Trophoblast cell (in vitro differentiated cells and primary cell): Measurements from ENCODE around the gene LAMA5.
A peak's percentile ranks its signal among the peaks of the same experiment; 100 is the strongest.

Experiments used
- DNase-seq, 2 donors: peaks; one replicate each; pipeline ENCODE4 v3.0.0-alpha.2; 2016
- H2AFZ ChIP-seq: 2 replicates; pipeline ENCODE4 v1.6.1; 2013; ENCODE audit warnings: low read length, moderate library complexity, mild to moderate bottlenecking; ENCODE audit not compliant: insufficient read depth, poor library complexity
- H2AK5ac ChIP-seq: 2 replicates; pipeline ENCODE4 v1.6.1; 2013; ENCODE audit warnings: mild to moderate bottlenecking, low read length
- H2BK120ac ChIP-seq: 2 replicates; pipeline ENCODE4 v1.6.1; 2013; ENCODE audit warnings: low read length, mild to moderate bottlenecking, moderate library complexity; ENCODE audit not compliant: insufficient read depth, poor library complexity
- H2BK12ac ChIP-seq: 2 replicates; pipeline ENCODE4 v1.6.1; 2013; ENCODE audit warnings: mild to moderate bottlenecking, low read length, moderate library complexity
- H2BK5ac ChIP-seq: 2 replicates; pipeline ENCODE4 v1.6.1; 2013; ENCODE audit warnings: low read length, low read depth, moderate library complexity, mild to moderate bottlenecking; ENCODE audit not compliant: poor library complexity
- H3K14ac ChIP-seq: 2 replicates; pipeline ENCODE4 v1.6.1; 2013; ENCODE audit warnings: mild to moderate bottlenecking, low read length
- H3K18ac ChIP-seq: 2 replicates; pipeline ENCODE4 v1.6.1; 2013; ENCODE audit warnings: mild to moderate bottlenecking, low read length
- H3K23ac ChIP-seq: 2 replicates; pipeline ENCODE4 v1.6.1; 2013; ENCODE audit warnings: low read length
- H3K27ac ChIP-seq: 2 replicates; pipeline ENCODE4 v1.5.1; 2013; ENCODE audit warnings: low read depth, mild to moderate bottlenecking, inconsistent platforms, low read length, moderate library complexity
- H3K27me3 ChIP-seq: 2 replicates; pipeline ENCODE4 v1.6.1; 2013; ENCODE audit warnings: inconsistent platforms, mild to moderate bottlenecking, low read length, moderate library complexity; ENCODE audit not compliant: insufficient read depth
- H3K36me3 ChIP-seq, 2 experiments: 1 replicate in 1 of 2; 2 replicates in 1 of 2; pipeline ENCODE4 v1.6.1; 2013; ENCODE audit warnings: low read length in 2 of 2, mild to moderate bottlenecking in 2 of 2, moderate library complexity in 1 of 2; ENCODE audit not compliant: insufficient read depth in 2 of 2, control insufficient read depth in 1 of 2
- H3K4ac ChIP-seq: 2 replicates; pipeline ENCODE4 v1.6.1; 2013; ENCODE audit warnings: low read depth, mild to moderate bottlenecking, low read length, moderate library complexity
- H3K4me1 ChIP-seq, 2 experiments: 1 replicate in 1 of 2; 2 replicates in 1 of 2; pipeline ENCODE4 v1.6.1; 2013; ENCODE audit warnings: low read length in 2 of 2, mild to moderate bottlenecking in 2 of 2, moderate library complexity in 1 of 2; ENCODE audit not compliant: insufficient read depth in 2 of 2, control insufficient read depth in 1 of 2
- H3K4me2 ChIP-seq: 2 replicates; pipeline ENCODE4 v1.6.1; 2013; ENCODE audit warnings: inconsistent platforms, mild to moderate bottlenecking, low read length, moderate library complexity
- H3K4me3 ChIP-seq: 2 replicates; pipeline ENCODE4 v1.5.1; 2013; ENCODE audit warnings: mild to moderate bottlenecking, low read depth, low read length, inconsistent platforms
- H3K79me1 ChIP-seq: one replicate; pipeline ENCODE4 v1.6.1; 2013; ENCODE audit warnings: low read length
- H3K79me2 ChIP-seq: 2 replicates; pipeline ENCODE4 v1.6.1; 2013; ENCODE audit warnings: low read length, mild to moderate bottlenecking; ENCODE audit not compliant: control insufficient read depth, insufficient read depth, poor library complexity
- H3K9ac ChIP-seq: 2 replicates; pipeline ENCODE4 v1.6.1; 2013; ENCODE audit warnings: mild to moderate bottlenecking, low read length
- H3K9me3 ChIP-seq: 2 replicates; pipeline ENCODE4 v1.6.1; 2013; ENCODE audit warnings: low read depth, mild to moderate bottlenecking, control low read depth, inconsistent platforms, low read length; ENCODE audit not compliant: insufficient read depth
- H4K12ac ChIP-seq: 2 replicates; pipeline ENCODE4 v1.6.1; 2013; ENCODE audit warnings: low read depth, mild to moderate bottlenecking, low read length, moderate library complexity
- H4K8ac ChIP-seq: 2 replicates; pipeline ENCODE4 v1.6.1; 2013; ENCODE audit warnings: low read depth, mild to moderate bottlenecking, low read length, moderate library complexity
- H4K91ac ChIP-seq: one replicate; pipeline ENCODE4 v1.6.1; 2013; ENCODE audit warnings: low read depth, mild to moderate bottlenecking, low read length, moderate library complexity
- WGBS: extraction: QIAGEN DNeasy Blood & Tissue Kit; methylation state at CpG from one replicate; pipeline ENCODE4 v1.1.7; 2013; ENCODE audit warnings: missing lambda C conversion rate; ENCODE audit not compliant: insufficient read length, insufficient coverage; ENCODE audit errors: extremely low coverage; 5-methylcytosine and 5-hydroxymethylcytosine counted together

LAMA5 gene

GRCh38 chr20:62358171-62359042 lies 8.7 kb downstream of the LAMA5 start:
- H2BK12ac ChIP-seq, result no peak overlapping the region
- no peak overlapping the region for H2AFZ ChIP-seq
- H3K4ac ChIP-seq, result peak overlapping the region; percentile 83
- H2AK5ac ChIP-seq, result no peak overlapping the region
- peak overlapping the region; percentile 43 for H3K18ac ChIP-seq
- H3K4me3 ChIP-seq, result no peak overlapping the region
- H3K4me2 ChIP-seq, result no peak overlapping the region
- no peak for DNase-seq
- H3K27me3 ChIP-seq, result no peaks in the 10 kb centered on the region
- H3K27ac ChIP-seq, result no peak overlapping the region
- H4K8ac ChIP-seq, result no peak overlapping the region
- H3K9ac ChIP-seq, result no peak overlapping the region
- H3K14ac ChIP-seq, result no peak overlapping the region
- H3K4me1 ChIP-seq, result peaks cover 43 to 51% of the 10 kb centered on the region in 2 experiments
- no CpG with 5 or more reads among the region's 24 CpGs for WGBS
- H4K91ac ChIP-seq, result no peak overlapping the region
- H2BK5ac ChIP-seq, result no peak overlapping the region
- peaks cover 25% of the 10 kb centered on the region for H3K79me1 ChIP-seq
- peaks cover 5% of the 10 kb centered on the region for H3K9me3 ChIP-seq
- H4K12ac ChIP-seq, result no peak overlapping the region
- peaks cover 45 to 63% of the 10 kb centered on the region in 2 experiments for H3K36me3 ChIP-seq
- no peak overlapping the region for H3K23ac ChIP-seq
- H2BK120ac ChIP-seq, result no peak overlapping the region
- peaks cover 61% of the 10 kb centered on the region for H3K79me2 ChIP-seq

GRCh38 chr20:62357681-62358080 lies 9.4 kb downstream of the LAMA5 start:
- Histone ChIP-seq H3K79me2 (peaks cover 61% of the 10 kb centered on the region), H2BK5ac (no peak overlapping the region), H3K79me1 (peaks cover 25% of the 10 kb centered on the region), H3K4ac (peak overlapping the region; percentile 83), H3K4me2 (no peak overlapping the region), H3K27ac (no peak overlapping the region), H3K4me3 (no peak overlapping the region), H4K8ac (no peak overlapping the region), H4K12ac (no peak overlapping the region), H2BK120ac (no peak overlapping the region), H3K14ac (no peak overlapping the region), H3K18ac (no peak overlapping the region), H4K91ac (no peak overlapping the region), H3K23ac (no peak overlapping the region), H3K27me3 (no peaks in the 10 kb centered on the region), H3K9me3 (peaks cover 5% of the 10 kb centered on the region), H2BK12ac (no peak overlapping the region), H3K36me3 (peaks cover 52 to 70% of the 10 kb centered on the region in 2 experiments), H3K4me1 (peaks cover 40 to 44% of the 10 kb centered on the region in 2 experiments), H2AK5ac (no peak overlapping the region), H3K9ac (no peak overlapping the region), H2AFZ (no peak overlapping the region)
- DNase-seq, result no peak
- no CpG with 5 or more reads among the region's 7 CpGs for WGBS

- Histone ChIP-seq H2AK5ac (no peak overlapping the region), H4K8ac (no peak overlapping the region), H3K36me3 (peaks cover 53 to 74% of the 10 kb centered on the region in 2 experiments), H3K14ac (no peak overlapping the region), H3K9me3 (peaks cover 4% of the 10 kb centered on the region), H4K12ac (no peak overlapping the region), H3K4ac (peak overlapping the region; percentile 61), H2BK120ac (no peak overlapping the region), H2AFZ (no peak overlapping the region), H3K27ac (no peak overlapping the region), H2BK5ac (no peak overlapping the region), H3K79me1 (peaks cover 22% of the 10 kb centered on the region), H3K4me1 (peaks cover 35 to 39% of the 10 kb centered on the region in 2 experiments), H3K18ac (no peak overlapping the region), H3K27me3 (no peaks in the 10 kb centered on the region), H3K9ac (no peak overlapping the region), H3K79me2 (peaks cover 57% of the 10 kb centered on the region), H3K4me2 (no peak overlapping the region), H4K91ac (peak overlapping the region; percentile 48), H2BK12ac (no peak overlapping the region), H3K4me3 (no peak overlapping the region), H3K23ac (no peak overlapping the region)
- no CpG with 5 or more reads among the region's 25 CpGs for WGBS
- DNase-seq, result no peak
Measured at GRCh38 chr20:62357187-62357667, 9.9 kb downstream of the LAMA5 start.

GRCh38 chr20:62356589-62357186 lies 10.4 kb downstream of the LAMA5 start:
- Histone ChIP-seq H4K12ac (no peak overlapping the region), H3K14ac (no peak overlapping the region), H3K27ac (peak overlapping the region; percentile 9), H3K18ac (no peak overlapping the region), H3K4ac (peak overlapping the region; percentile 65), H3K4me2 (no peak overlapping the region), H3K9ac (no peak overlapping the region), H3K79me1 (peaks cover 19% of the 10 kb centered on the region), H4K91ac (peak overlapping the region; percentile 48), H3K9me3 (peaks cover 2% of the 10 kb centered on the region), H3K23ac (no peak overlapping the region), H2AFZ (no peak overlapping the region), H3K4me1 (peaks cover 30 to 34% of the 10 kb centered on the region in 2 experiments), H3K79me2 (peaks cover 54% of the 10 kb centered on the region), H2BK12ac (no peak overlapping the region), H2BK5ac (no peak overlapping the region), H3K27me3 (no peaks in the 10 kb centered on the region), H3K36me3 (peaks cover 55 to 75% of the 10 kb centered on the region in 2 experiments), H3K4me3 (no peak overlapping the region), H4K8ac (no peak overlapping the region), H2BK120ac (no peak overlapping the region), H2AK5ac (no peak overlapping the region)
- no peak for DNase-seq
- no CpG with 5 or more reads among the region's 17 CpGs for WGBS
